HG02759 (cell line): ENCODE data around the gene HIVEP3.

ENCODE experiments used
- ATAC-seq: cut with Tn5 transposase; IDR thresholded peaks from one replicate; pipeline ENCODE4 v1.9.1; 2021; ENCODE audit warnings: mild to moderate bottlenecking, moderate library complexity; ENCODE audit not compliant: unreplicated experiment

Gene HIVEP3

DNA sequence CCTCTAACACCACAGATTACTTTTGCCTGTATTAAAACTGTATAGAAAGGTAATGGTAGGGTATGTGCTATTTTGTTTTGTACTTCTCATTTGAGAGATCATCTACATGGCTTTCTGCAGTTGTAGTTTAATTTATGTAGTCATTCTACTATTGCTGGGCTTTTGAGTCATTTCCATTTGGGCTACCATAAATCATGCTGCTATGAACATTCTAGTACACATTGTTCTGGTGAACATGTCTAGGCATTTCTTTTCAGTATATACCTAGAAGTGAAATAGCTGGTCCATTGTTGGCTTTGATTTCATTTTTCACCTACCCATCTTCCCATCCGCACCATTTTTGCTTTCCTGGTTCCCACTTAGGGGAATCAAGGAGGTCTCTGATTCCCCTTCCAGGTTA lies 453.0 kb downstream of the HIVEP3 start:
- no peak for ATAC-seq

GRCh38 chr1:41464885-41465284 lies 453.8 kb downstream of the HIVEP3 start:
- no peak for ATAC-seq

GRCh38 chr1:41463516-41463915 lies 455.2 kb downstream of the HIVEP3 start:
- ATAC-seq: no peak

GRCh38 chr1:41462680-41463004 lies 456.1 kb downstream of the HIVEP3 start:
- ATAC-seq: no peak

- ATAC-seq: no peak
These were observed 456.7 kb downstream of the HIVEP3 start for GRCh38 chr1:41461790-41462679.

DNA sequence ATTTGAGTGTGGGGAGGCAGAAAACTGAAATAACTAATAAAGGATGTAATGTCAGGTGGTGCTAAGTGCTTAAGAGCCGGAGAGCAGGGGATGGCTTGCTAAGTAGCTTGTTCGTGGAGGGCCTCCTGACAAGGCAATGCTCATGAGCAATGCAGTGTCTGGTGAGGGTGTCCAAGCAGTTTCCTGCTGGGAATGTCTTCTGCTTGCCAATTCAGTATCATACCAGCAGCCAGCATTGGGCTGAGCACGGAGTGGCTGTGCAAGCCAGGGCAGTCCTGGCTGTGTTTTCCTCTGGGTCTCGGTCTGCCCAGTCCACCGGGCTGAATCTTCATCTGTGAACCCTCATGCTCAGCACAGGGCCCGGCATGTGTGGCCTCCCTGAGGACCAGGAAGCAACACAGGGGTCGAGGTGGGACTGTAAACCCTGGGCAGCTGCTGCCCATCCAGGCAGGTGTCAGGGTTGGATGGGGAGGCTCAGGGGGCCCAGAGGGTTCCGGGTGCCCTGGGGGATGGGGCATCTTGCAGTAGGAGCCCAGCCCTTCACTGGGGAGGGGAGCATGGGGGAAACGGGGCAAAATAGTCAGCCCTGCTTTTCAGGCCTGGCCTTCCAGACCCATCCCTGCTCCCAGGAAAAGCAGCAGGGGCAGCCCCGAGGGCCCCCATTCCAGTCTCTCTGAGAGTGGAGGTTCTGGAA lies 461.7 kb downstream of the HIVEP3 start:
- ATAC-seq: no peak
